Measurements from ENCODE around the gene BANK1.

Gene BANK1, protein sequence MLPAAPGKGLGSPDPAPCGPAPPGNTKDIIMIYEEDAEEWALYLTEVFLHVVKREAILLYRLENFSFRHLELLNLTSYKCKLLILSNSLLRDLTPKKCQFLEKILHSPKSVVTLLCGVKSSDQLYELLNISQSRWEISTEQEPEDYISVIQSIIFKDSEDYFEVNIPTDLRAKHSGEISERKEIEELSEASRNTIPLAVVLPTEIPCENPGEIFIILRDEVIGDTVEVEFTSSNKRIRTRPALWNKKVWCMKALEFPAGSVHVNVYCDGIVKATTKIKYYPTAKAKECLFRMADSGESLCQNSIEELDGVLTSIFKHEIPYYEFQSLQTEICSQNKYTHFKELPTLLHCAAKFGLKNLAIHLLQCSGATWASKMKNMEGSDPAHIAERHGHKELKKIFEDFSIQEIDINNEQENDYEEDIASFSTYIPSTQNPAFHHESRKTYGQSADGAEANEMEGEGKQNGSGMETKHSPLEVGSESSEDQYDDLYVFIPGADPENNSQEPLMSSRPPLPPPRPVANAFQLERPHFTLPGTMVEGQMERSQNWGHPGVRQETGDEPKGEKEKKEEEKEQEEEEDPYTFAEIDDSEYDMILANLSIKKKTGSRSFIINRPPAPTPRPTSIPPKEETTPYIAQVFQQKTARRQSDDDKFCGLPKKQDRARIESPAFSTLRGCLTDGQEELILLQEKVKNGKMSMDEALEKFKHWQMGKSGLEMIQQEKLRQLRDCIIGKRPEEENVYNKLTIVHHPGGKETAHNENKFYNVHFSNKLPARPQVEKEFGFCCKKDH

DNA sequence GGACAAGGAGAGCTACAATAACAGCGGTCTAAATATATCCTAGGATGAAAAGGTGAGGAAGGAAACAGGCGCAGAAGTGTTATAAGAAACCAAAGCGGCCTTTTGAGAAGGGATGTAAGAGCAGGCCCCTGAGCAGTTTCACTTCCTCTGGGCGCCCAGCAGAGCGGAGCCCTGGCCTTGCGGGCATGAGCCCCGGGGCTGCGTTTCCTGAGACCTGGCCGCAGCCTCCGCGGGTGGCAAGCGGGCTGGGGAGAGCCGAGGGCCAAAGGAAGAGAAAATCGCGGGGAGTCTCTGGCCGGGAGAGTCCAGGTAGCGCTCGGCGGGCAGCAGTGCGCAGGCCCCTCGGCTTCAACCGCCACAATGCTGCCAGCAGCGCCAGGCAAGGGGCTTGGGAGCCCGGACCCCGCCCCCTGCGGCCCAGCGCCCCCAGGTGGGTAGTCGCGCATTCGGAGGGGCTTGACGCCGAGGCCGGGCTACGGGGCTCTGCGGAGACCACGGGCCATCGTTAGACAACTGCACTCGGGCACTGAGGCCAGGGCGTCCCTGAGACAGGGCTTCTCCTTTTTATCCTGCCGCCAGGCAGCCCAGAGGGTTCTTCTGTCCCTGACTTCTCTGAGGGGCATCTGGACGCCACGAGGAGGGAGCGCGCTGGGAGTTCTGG lies at the start of gene BANK1:
Gene BANK1 (plus strand): TSS at position 210 of the 661 bp plus-strand sequence. CDS start 151 bp downstream, at position 361.
- DNase-seq (ENCODE audit: low read depth), result no peak

DNA sequence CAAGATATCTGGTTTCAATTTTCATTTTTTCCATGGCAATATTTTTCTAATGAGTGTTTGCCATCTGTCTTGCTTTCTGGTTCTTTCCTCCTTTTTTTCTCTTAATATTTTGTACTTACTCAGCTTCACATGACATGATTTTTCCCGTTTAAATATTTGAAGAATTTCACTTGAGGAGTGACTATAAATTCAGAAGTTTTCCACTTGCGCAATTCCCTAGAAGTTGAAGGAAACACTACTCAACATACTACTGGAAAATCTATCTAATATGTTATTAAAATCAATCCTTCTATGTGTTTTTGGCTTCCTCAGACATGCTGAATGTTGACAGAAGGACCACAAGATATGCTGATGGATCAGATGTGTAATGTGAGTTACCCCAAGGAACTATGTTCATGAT lies 36.8 kb upstream of the BANK1 start:
- no peak for DNase-seq (ENCODE audit: low read depth)

DNA sequence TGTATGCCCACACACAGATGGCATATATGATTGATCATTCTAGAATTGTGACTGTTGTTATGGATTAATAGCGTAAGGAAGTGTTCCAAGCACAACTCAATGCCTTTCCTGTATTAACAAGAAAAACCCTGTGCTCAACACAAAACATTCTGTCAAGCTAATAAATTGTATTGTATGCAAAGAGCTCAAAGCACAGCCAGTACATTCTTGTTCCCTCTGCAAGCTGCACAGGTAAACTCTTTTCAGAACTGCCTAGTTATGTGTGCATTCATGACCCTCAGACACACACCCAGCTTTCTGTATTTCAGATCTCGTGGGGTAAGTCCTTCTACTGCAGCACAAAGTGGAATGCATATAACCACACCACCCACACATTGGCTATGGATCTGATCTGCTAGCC lies 34.3 kb upstream of the BANK1 start:
- no peak for DNase-seq (ENCODE audit: low read depth)

DNA sequence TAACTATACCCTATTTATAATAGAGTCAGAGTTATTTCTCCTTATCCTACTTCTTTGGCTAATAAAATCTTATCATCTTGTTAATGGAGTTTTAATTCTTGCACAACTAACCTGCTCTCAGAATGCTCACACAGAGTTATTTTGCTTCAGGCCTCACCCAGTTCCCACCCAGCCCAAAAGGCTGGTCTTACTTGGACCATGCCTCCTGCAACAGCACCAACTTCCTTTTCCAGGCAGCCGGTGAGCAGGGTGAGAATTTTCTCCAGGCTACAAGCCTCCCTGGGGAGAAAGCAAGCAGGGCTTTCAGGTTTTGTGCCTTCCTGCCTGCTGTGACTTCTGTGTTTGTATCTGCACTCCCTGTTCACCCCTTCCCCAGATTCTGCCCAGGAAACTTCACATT lies 29.1 kb upstream of the BANK1 start:
- DNase-seq (ENCODE audit: low read depth), result no peak

DNA sequence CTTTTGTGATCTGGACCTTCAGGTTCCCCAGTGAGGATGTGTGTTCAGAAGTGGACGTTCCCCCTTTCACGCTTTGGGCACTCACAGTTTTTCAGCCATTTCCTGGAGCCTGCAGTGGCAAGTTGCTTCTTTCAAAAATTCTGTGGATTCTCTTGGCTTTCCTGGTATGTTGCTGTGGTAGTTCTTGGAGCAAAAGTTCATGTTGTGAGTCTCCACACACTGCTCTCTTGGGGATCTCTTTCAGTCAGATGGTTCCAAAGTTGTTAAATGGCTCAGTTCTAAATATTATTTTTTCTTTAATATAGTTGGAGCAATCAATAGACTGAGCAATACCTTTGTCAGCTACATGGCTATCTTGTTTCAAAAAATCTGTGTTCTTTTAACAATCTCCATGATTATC lies 28.5 kb upstream of the BANK1 start:
- DNase-seq (ENCODE audit: low read depth), result no peak

DNA sequence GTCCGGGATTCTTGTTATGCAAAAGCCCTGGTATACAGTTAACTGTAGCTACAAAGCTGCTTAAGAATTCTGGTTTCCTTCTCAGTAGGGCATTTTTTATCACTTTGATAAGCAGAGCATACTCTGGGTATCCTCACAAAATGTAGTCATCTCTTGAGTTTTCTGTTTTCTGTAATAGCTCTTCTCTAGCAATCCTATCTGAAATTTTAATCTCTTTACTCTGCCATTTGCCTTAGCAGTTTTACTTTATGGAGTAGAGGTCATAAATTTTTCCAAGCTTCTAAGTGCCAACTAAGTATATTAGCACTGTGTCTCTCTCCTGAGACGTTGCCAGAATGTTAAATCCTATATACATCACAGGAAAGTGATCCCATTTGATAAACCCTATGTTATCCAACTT lies 28.0 kb upstream of the BANK1 start:
- no peak for DNase-seq (ENCODE audit: low read depth)

DNA sequence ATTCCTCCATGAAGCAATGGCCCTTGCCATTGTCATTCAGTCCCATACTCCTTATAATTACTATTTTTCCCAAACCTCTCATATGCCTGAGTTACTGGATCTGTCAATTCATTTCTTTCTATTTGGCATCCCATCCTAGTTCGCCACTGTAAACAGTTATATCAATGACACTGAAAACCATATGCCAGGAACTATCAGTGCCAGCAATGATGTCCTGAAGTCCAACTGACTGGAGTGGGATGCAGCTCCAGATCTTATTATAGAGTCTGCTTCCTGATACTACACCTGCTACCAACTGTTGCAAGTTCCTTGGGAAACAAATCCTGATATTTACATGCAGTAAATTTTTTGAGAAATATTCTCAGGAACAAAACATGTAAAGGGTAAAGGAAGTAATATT lies 27.0 kb upstream of the BANK1 start:
- no peak for DNase-seq (ENCODE audit: low read depth)

DNA sequence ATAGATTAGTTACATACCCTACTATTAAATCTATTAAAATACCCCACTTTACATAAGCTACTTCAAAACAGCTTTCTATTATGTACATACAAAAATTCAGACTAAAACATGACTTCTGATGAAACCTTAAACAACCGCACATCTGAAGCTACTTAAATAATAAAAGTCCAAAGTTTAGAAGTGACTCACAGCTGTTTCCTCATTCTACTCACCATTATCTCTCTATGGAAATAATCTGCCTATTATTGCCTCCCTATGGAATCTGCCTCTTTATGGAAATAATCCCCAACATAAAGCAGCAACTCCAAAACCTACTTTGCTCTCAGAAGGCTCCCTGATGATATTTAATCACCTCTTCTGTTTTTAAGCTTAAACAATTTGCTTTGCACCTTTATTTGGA lies 15.7 kb upstream of the BANK1 start:
- DNase-seq (ENCODE audit: low read depth), result no peak

DNA sequence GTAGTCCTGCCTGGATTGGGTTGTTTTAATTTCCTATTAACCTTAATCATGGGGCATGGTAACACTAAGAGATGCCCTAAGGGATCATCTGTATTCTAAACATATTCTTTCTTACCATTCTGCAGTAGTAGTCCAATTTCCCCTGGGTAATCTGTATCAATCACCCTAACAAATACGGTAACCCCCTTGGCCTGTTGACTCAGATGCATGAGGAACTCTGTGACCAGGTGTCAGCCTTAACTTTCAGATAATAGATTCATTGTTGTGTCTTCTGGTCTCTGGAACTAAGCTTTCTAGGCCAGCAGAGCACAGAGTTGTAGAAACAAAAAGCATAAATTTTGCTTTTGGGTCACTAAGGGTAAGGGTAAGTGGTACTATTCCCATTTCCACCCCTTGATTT lies 13.1 kb upstream of the BANK1 start:
- DNase-seq (ENCODE audit: low read depth), result no peak

DNA sequence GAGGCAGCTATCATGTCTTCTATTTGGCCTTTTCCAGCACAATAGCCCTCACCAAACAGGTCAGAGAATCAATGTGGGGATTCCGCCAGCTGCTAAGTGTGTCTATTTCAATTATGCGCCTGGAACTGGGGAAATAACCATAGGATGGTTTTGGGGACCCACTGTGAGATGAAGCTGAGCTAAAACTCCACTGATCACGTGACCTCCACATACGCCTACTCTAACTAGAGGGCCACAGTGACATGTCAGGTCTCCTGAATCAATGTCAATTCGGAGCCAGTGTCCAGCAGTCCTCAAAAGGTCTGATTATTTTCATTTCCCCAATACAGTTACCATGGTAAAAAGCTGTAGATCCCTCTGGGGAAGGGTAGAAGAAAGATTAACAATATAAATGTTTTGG lies 10.2 kb upstream of the BANK1 start:
- no peak for DNase-seq (ENCODE audit: low read depth)

DNA sequence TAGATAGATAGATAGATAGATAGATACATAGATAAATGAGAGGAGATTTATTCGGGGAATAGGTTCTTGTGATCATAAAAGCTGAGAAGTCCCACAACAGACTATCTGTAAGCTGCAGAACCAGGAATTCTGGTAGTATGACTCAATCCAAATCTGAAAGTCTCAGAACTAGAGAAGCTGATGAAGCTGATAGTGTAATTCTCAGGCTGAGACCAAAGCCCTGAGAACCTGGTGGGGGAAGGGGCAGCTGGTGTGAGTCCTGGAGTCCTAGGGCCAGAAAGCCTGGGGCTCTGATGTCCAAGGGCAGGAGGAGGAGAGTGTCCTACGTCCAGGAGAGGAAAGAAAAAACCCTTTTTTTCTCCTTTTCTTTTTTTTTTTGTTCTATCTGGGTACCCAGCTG lies 8.0 kb upstream of the BANK1 start:
- no peak for DNase-seq (ENCODE audit: low read depth)

DNA sequence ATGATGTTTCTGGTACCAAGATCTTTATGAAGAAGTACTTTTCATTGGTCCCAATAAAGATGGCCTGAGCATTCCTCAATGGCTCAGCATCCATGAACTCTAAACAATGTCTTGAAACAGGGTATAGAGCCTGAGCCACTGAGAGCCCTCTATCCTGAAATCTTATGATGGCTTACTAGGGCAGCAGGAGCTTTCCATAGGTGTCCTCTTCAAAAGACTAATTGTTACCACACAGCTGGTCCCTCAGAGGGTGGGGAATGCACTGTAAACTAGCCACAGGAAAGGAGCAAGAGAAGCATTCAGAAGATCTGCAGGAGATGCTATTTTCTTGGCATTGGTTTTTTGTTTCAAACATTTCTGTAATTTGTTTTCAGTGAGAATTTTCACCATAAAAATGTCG lies 5.6 kb upstream of the BANK1 start:
- DNase-seq (ENCODE audit: low read depth), result no peak

DNA sequence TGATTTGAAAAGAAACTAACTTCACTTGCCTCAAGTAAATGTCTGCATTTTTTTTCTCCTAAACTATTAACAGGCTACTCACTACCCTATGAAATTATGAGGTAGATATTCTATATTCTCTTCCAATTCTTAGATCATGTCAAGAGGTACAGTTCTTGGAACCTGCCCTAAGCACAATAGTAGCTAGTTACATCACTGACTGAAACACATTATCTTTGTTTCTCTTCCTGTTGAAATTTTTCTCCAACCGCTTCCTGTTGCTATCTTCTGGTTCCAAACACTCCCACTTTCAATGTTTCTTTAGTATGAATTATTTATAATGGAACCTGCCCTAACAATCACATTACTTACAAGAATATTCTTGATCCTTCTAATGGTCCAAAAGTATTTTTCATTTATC lies 5.0 kb upstream of the BANK1 start:
- no peak for DNase-seq (ENCODE audit: low read depth)

DNA sequence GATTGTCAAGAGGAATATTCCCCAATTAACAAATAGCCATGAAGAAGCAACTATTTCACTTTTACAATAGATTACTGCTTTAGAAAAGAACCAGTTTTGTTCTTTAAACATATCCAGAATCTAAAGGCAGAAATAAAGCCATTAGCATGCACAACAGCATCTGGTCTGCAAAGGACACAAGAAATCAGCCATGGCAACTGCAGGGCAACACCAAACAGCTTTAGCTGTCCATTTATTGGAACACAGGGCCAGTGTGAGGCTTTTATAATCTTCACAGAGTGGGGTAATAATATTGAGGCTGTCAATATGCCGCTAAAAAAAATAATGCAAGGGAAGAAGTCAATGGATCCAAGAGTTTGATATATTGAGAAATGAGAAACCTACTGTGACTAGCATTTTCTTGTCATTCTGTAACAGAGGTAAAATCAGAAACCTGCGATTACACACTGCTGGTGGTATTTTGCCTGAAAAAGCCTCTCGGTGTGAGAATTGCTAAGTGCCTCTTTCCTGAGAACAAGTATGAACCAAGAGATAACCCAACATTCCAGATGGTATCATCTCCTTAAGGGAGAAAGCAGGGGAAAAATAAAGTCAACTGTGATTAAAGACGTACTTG lies 2.7 kb upstream of the BANK1 start:
- no peak for DNase-seq (ENCODE audit: low read depth)

DNA sequence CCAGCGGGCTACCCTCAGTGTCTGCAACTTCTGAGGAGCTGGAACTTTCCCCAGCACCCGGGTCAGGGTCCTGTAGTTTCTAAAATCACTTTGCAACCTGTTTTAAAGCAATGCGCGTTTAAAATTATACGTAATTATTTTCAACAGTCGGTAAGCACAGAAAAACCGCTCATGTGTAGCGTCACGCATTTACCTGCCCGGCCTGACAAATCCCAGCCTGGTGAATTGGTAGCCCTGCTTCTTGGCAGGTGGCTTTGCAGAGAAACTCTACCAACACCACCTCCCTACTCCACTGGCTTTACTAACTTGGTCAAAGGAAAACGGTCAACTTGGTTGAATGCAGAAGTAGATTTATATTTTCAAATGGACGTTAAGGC lies 640 bp downstream of the BANK1 start:
- DNase-seq (ENCODE audit: low read depth), result no peak

DNA sequence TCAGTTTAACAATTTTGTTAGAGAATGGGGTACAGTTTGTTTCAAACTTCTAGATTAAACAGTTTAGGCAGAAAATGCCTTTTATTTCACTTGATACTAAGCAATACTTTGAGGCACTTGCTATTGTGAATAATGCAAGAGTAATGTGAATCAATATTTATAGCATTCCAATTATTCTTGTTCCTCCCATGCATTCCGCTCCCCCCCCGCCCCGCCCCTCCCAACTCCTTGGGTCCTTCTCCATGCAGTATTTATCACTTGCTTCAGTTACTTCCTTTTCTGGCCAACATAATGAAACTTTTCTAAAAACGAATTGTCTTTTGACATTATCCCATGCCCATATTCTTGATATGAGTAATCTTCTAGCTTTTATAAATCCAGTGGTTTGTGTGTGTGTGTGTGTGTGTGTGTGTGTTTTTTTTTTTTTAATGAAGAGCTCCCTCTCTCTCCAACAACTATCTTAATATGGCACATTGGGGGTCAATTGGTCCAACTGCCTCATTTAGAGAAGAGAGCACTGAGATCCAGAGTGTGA lies 1.6 kb downstream of the BANK1 start:
- DNase-seq (ENCODE audit: low read depth), result no peak

DNA sequence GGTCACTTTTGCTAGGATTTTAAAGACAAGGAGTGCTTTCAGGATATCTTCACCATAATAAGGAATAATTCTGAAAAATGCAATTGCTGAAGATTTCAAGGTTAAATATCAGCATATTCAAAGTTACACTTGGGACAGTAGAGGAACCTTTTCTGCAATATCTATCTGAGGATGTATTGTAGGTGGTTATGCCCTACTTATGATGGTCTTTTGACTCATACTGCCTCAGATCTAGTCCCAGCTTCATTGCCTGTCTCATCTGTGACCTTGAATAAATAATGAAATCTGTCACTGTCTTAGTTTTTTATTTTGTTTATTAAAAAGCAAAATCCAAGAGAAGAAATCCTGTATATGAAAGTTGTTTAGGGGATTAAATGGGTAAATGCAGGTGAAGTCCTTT lies 2.9 kb downstream of the BANK1 start:
- no peak for DNase-seq (ENCODE audit: low read depth)

DNA sequence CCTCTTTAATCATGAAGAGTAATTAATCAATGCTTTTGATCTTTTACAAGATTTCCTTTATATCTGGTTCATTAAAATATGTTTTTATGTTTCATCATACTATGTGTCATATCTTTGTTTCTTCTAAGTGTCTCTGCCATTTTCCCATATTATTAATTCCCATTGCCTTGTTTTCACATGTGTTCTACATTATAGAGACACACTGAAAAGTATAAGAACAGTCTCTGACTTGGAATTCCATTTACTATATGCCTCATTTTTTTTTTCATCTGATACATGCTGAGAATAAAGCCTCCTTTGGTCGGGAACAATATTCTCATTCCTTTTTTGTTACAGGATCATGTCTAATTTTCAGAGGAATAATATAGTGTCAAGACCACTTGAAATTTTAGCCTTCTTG lies 4.3 kb downstream of the BANK1 start:
- DNase-seq (ENCODE audit: low read depth), result no peak

DNA sequence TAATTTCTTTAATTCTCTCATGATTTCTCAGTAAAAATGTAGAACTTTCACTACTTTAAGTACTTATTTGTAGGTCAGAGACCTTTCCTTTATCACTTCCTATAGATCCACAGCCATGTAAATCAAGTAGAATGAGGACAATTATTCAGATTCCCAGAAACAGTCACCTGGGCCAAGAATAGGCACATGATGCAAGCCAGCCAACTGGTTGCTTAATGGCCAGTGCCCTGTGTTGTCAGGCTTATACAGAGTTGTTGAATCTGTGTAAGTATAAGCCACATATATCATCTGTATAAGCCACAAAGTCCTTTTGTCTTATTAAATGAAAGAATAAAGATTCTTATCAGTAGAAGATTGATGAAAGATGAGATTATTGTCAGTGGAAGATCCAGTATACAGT lies 5.2 kb downstream of the BANK1 start:
- DNase-seq (ENCODE audit: low read depth), result no peak

DNA sequence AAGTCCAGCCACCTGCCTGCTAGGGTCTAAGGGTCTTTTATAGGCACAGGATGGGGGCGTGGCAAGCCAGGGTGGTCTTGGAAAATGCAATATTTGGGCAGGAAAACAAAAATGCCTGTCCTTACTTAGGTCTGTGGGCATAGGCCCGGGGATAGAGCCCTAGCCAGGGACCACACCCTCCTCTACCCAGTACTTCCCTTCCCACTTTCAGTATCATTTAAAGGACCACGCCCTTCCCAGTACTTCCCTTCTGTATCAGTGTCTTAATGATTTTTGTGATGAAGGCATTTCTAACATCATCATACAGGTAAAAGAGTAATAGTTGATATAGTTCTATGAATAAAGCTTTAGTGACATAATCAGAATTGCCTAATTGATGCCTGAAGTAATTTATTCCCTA lies 11.4 kb downstream of the BANK1 start:
- no peak for DNase-seq (ENCODE audit: low read depth)

DNA sequence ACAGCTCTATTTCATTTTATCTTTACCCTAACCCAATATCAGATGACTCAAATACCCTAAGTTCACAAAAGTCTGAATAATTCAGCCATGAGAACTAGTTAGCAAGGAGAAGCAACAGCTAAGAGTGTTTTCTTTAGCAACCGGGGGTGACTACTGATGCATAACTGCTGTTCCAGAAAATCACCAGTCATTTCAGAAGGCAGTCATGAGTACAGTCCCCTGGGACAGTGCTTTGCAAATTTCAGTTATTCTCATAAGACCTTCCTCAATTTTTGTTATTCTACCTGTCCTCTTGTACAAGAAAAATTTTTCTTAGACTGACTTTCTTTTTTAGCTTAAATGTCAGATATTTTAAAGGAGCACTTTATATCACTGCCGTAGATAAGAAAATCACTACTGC lies 16.4 kb downstream of the BANK1 start:
- DNase-seq (ENCODE audit: low read depth), result no peak

DNA sequence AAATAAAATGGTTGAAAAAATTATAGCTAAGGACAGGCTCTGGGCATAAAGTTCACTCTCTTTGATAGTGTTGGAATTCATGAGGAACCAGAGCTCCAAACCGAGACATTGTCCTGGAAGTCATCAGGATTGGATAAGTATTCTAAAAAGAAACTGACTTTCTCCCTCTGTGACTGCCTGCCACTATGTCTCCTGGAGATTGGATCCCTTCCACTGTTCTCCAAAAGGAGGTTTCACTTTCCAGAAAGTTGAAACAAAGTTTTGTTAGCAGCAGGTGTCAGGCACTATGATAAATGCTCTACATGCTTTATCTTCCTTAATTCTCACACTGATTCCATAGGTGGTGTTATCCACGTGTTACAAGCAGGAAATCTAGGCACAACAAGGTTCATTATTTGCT lies 16.8 kb downstream of the BANK1 start:
- DNase-seq (ENCODE audit: low read depth), result no peak
